CD4-positive, alpha-beta T cell treated with Interleukin-4 for 1 hour (primary cell): ENCODE results near the gene NALCN.
"Not testable (repeated sequence)": the region's sequence is repeated elsewhere in the genome, so short reads cannot be mapped to it uniquely, and the experiment has no call there.

ENCODE experiments used
- DNase-seq, 2 donors: peaks; one replicate each; pipeline ENCODE4 v3.0.0-alpha.2; 2020 to 2022

Gene NALCN

GRCh38 chr13:101331731-101332130 lies 84.6 kb downstream of the NALCN start:
- no peak for DNase-seq

GRCh38 chr13:101327871-101328270 lies 88.4 kb downstream of the NALCN start:
- no peak for DNase-seq

GRCh38 chr13:101326710-101327109 lies 89.6 kb downstream of the NALCN start:
- DNase-seq = no peak

GRCh38 chr13:101325423-101325822 lies 90.9 kb downstream of the NALCN start:
- DNase-seq = no peak

GRCh38 chr13:101323601-101324000 lies 92.7 kb downstream of the NALCN start:
- DNase-seq = no peak

- DNase-seq = no peak
Measured at GRCh38 chr13:101317986-101318523, 98.3 kb downstream of the NALCN start.

- not testable (repeated sequence) for DNase-seq
Measured at GRCh38 chr13:101313479-101313878, 102.8 kb downstream of the NALCN start.

- no peak for DNase-seq
Measured at GRCh38 chr13:101309014-101309619, 107.2 kb downstream of the NALCN start.

- DNase-seq = no peak
Measured at GRCh38 chr13:101308247-101309013, 107.9 kb downstream of the NALCN start.

- no peak for DNase-seq
Measured at GRCh38 chr13:101307181-101307701, 109.1 kb downstream of the NALCN start.

GRCh38 chr13:101306773-101307172 lies 109.5 kb downstream of the NALCN start:
- no peak for DNase-seq

- DNase-seq = no peak
Measured at GRCh38 chr13:101305981-101306411, 110.3 kb downstream of the NALCN start.

- DNase-seq = no peak
Measured at GRCh38 chr13:101303521-101303920, 112.8 kb downstream of the NALCN start.

- no peak for DNase-seq
Measured at GRCh38 chr13:101301053-101301452, 115.3 kb downstream of the NALCN start.

- DNase-seq = no peak
Measured at GRCh38 chr13:101300531-101300930, 115.8 kb downstream of the NALCN start.

GRCh38 chr13:101298517-101298916 lies 117.8 kb downstream of the NALCN start:
- no peak for DNase-seq

GRCh38 chr13:101297794-101298193 lies 118.5 kb downstream of the NALCN start:
- no peak for DNase-seq

GRCh38 chr13:101292711-101293110 lies 123.6 kb downstream of the NALCN start:
- no peak for DNase-seq

GRCh38 chr13:101291646-101292515 lies 124.4 kb downstream of the NALCN start:
- no peak for DNase-seq

- DNase-seq = no peak
Measured at GRCh38 chr13:101291206-101291605, 125.1 kb downstream of the NALCN start.

GRCh38 chr13:101289764-101290163 lies 126.5 kb downstream of the NALCN start:
- DNase-seq = no peak

GRCh38 chr13:101283782-101284181 lies 132.5 kb downstream of the NALCN start:
- no peak for DNase-seq

GRCh38 chr13:101272886-101273285 lies 143.4 kb downstream of the NALCN start:
- DNase-seq = no peak
